ENCODE data around the gene TAPBPL.
"Not testable (repeated sequence)": the region's sequence is repeated elsewhere in the genome, so short reads cannot be mapped to it uniquely, and the experiment has no call there.

TAPBPL gene

DNA sequence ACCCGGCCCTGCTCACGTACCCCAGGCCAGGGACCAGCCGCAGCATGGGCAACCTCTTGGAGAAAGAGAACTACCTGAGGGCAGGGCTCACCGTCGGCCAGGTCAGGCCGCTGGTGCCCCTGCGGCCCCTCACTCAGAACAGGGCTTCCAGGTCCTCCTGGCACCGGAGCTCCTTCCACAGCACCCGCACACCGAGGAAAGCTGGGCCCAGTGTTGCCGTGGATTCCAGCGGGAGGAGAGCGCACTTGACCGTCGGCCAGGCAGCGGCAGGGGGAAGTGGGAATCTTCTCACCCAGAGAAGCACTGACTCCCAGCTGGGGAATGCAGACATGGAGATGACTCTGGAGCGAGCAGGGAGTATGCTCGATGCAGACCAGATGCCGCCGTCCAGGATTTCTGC, 26.6 kb downstream of the TAPBPL start:
- DNase-seq (ENCODE audit: low read depth), result no peak

DNA sequence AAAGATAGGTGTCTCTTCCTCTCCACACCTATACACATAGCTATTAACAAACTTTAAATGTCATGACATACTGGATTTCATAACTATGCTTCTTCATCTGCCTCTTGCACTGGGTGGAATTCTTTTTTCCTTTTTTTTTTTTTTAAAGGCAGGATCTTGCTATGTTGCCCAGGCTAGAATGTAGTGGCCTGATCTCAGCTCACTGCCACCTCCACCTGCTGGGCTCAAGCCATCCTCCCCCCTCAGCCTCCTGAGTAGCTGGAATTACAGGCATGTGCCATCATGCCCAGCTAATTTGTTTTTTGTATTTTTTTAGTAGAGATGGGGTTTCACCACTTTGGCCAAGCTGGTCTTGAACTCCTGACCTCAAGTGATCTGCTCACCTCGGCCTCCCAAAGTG, 36.4 kb downstream of the TAPBPL start:
- DNase-seq (ENCODE audit: low read depth), result no peak
- no peak overlapping the region for H3K4me3 ChIP-seq (ENCODE audit: low read depth, low read length)
- TF ChIP-seq, protein P1, sequence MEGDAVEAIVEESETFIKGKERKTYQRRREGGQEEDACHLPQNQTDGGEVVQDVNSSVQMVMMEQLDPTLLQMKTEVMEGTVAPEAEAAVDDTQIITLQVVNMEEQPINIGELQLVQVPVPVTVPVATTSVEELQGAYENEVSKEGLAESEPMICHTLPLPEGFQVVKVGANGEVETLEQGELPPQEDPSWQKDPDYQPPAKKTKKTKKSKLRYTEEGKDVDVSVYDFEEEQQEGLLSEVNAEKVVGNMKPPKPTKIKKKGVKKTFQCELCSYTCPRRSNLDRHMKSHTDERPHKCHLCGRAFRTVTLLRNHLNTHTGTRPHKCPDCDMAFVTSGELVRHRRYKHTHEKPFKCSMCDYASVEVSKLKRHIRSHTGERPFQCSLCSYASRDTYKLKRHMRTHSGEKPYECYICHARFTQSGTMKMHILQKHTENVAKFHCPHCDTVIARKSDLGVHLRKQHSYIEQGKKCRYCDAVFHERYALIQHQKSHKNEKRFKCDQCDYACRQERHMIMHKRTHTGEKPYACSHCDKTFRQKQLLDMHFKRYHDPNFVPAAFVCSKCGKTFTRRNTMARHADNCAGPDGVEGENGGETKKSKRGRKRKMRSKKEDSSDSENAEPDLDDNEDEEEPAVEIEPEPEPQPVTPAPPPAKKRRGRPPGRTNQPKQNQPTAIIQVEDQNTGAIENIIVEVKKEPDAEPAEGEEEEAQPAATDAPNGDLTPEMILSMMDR (IDR thresholded peaks at IDR 0.05; ENCODE audit: insufficient read depth, low read depth, low read length, missing control alignments), result no peak

More for the DNA sequence above, 26.6 kb downstream of the TAPBPL start:
- TF ChIP-seq, protein P1 (IDR thresholded peaks at IDR 0.05; ENCODE audit: insufficient read depth, low read depth, low read length, missing control alignments), result no peak
- no peak overlapping the region for H3K4me3 ChIP-seq (ENCODE audit: low read depth, low read length)

DNA sequence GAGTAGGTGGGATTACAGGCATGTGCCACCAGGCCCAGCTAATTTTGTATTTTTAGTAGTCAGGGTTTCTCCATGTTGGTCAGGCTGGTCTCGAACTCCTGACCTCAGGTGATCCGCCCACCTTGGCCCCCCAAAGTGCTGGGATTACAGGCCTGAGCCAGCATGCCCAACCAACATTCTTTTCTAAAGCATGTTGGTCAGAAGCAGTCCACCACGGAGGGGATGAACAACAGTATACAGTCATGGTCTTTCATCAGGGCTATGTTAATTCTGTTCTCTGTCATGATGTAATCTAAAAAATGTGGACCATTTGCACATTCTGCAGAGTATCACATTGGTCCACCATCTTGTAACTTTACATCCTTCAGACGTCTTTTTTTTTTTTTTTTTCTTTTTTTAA, 37.6 kb downstream of the TAPBPL start:
- TF ChIP-seq, protein P1 (IDR thresholded peaks at IDR 0.05; ENCODE audit: insufficient read depth, low read depth, low read length, missing control alignments), result no peak
- H3K4me3 ChIP-seq (ENCODE audit: low read depth, low read length), result no peak overlapping the region
- no peak for DNase-seq (ENCODE audit: low read depth)

DNA sequence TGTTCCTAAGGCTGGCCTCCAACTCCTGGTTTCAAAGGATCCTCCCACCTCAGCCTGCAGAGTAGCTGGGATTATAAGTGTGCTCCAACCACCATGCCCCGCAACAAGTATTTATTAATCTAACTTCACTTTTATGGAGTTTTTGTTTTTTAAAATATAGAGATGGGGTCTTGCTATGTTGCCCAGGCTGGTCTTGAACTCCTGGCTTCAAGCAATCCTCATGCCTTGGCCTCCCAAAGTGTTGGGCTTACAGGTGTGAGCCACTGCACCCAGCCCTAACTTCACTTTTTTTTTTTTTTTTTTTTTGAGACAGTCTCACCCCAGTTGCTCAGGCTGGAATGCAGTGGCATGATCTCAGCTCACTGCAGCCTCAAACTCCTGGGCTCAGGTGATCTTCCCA, 38.8 kb downstream of the TAPBPL start:
- not testable (repeated sequence) for H3K4me3 ChIP-seq (ENCODE audit: low read depth, low read length); DNase-seq (ENCODE audit: low read depth)

DNA sequence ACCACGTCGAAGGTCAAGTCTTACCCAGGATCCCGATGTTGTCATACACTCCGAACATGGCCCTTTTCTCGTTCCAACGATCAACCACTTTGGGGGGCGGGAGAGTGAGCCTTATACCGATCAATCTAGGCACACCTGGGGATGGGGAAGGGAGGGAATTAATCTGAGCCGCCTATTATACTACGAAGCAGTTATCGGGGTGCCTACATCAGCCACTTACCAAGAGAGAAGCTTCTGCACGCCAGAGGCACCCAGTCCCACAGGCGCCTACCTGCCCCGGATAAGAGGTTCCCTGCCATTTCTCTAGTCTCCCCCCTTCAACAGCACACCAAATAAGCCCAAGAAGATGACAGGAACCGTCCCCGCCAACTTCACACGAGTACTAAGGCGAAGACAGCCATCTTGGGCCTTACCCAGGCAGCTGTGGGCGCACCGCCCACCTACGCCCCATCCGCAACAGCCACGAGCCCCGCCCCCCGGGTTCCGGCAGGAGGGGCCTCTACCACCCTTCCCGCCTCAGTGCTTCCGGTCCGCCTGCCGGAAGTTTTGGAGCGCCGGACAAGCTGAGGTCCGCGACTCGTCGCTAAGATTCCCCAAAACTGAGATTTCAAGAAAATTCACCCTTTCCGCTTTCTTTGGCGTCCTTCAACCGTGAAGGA, 41.1 kb downstream of the TAPBPL start, which contains the start of gene MRPL51:
MRPL51 (minus strand) TSS at position 425 of the 659 bp plus-strand sequence; CDS start at position 299, 126 bp downstream.
- DNase-seq (ENCODE audit: low read depth), result peak; percentile 98
- TF ChIP-seq, protein P1 (IDR thresholded peaks at IDR 0.05; ENCODE audit: insufficient read depth, low read depth, low read length, missing control alignments), result no peak

DNA sequence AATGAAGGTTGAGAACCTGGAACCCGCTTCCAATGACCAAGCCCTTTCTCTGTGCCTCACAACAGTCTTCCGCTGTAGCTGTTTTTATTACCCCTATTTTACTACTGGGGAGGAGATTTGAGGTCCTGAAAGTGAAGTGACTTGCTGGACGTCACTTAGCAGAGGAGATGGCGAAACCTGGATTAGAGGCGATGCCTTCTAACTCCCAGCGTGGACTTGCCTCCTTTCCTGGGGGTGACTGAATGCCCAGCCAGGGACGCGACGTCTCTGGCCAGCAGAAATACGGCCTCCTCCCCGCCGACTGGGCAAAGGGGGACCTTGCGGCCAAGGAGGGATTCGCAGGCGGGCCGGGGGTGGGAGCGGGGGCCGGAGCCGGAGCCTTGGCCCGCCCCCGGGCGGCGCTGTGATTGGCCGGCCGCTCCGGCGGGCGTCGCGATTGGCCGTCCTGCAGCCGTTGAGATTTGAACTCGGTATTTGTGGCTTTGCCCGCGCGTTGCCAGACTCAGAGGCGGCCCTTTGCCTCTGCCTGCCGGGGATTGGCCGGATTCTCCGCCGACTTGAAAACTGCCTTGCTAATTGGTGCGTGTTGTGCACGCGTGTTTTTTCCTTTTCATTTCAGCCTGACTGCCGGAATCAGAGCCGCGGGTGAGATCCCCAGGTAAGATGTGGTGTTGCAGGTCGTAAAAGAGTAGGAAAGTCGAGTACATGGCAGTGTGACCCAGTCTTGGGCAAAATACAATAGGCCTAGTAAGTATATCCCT, 41.8 kb downstream of the TAPBPL start, which contains the start of gene NCAPD2:
NCAPD2 (plus strand) TSS at position 606 of the 761 bp plus-strand sequence. CDS start 997 bp downstream, outside the sequence.
- peak; percentile 98 for DNase-seq (ENCODE audit: low read depth)
- TF ChIP-seq, protein P1 (IDR thresholded peaks at IDR 0.05; ENCODE audit: insufficient read depth, low read depth, low read length, missing control alignments), result no peak

More for the DNA sequence above, 41.1 kb downstream of the TAPBPL start, which contains the start of gene MRPL51:
- peak within 1 kb of the TSS; percentile 90 for H3K4me3 ChIP-seq (ENCODE audit: low read depth, low read length)

DNA sequence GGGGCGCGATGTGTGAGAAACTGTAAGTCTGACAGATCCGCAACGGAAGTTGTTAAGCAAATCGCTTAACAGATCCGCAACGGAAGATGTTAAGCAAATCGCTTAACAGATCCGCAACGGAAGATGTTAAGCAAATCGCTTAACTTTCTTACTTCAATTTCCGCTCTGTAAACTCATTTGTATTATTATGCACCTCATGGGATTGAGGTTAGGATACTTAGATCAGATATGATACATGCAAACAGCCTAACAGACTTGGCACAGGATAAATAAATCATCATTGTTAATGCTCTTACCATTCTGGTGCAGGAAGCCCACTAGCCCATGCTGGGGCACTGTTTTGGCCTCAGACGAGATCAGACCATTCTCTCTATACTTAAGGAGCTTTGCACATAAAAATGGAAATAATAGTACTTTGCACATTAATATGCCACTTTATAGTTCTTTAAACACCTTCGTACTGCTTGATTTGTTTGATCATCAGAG, 42.5 kb downstream of the TAPBPL start:
- H3K4me3 ChIP-seq (ENCODE audit: low read depth, low read length), result peak overlapping the region; percentile 89
- TF ChIP-seq, protein P1 (IDR thresholded peaks at IDR 0.05; ENCODE audit: insufficient read depth, low read depth, low read length, missing control alignments), result no peak
- no peak for DNase-seq (ENCODE audit: low read depth)

More for the DNA sequence above, 41.8 kb downstream of the TAPBPL start, which contains the start of gene NCAPD2:
- H3K4me3 ChIP-seq (ENCODE audit: low read depth, low read length), result peak within 1 kb of the TSS; percentile 90

Data from GM12865 (cell line).